Measurements from ENCODE around the gene SYT15.
A peak's percentile ranks its signal among the peaks of the same experiment; 100 is the strongest.
"Not testable (repeated sequence)": the region's sequence is repeated elsewhere in the genome, so short reads cannot be mapped to it uniquely, and the experiment has no call there.

SYT15 gene

DNA sequence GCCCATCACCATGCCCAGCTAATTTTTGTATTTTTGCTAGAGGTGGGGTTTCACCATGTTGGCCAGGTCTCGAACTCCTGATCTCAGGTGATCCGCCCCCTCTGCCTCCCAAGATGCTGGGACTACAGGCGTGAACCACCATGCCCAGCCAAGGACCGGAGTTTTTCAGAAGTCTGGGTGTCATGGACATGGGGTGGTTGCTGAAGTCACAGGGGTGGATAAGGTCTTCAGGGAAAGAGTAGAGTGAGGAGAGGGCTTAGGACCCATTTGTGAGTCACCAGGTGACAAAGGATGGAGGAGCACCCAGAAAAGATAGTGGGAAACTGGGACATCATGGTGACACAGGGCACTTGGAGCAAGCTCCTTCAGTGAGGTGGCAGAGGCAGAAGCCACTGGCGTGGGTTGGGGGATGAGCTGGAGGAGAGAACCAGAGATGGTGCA, 19.7 kb upstream of the SYT15 start:
- no peak for DNase-seq (ENCODE audit: extremely low read depth, insufficient read length)
- H3K27me3 ChIP-seq (replicated peaks; ENCODE audit: control insufficient read depth, insufficient read depth, low read length), result peaks cover 2% of the 10 kb centered on the region; the same call in 1 of the 2 replicates
- no peaks in the 10 kb centered on the region for H3K36me3 ChIP-seq (ENCODE audit: control insufficient read depth, insufficient read depth, low read length)
- TF ChIP-seq CTCF (IDR thresholded peaks at IDR 0.05; ENCODE audit: insufficient read depth, low read length, poor library complexity, severe bottlenecking), result no peak
- H3K4me3 ChIP-seq (replicated peaks; ENCODE audit: low read depth, low read length), result no peak overlapping the region

GRCh38 chr10:46560381-46560780, 18.5 kb upstream of the SYT15 start:
- no peaks in the 10 kb centered on the region for H3K36me3 ChIP-seq (ENCODE audit: control insufficient read depth, insufficient read depth, low read length)
- H3K4me3 ChIP-seq (replicated peaks; ENCODE audit: low read depth, low read length), result no peak overlapping the region
- no peak for TF ChIP-seq CTCF (IDR thresholded peaks at IDR 0.05; ENCODE audit: insufficient read depth, low read length, poor library complexity, severe bottlenecking)
- no peak for DNase-seq (ENCODE audit: extremely low read depth, insufficient read length)
- peaks cover 2% of the 10 kb centered on the region; the same call in 1 of the 2 replicates for H3K27me3 ChIP-seq (replicated peaks; ENCODE audit: control insufficient read depth, insufficient read depth, low read length)

- no peak for DNase-seq (ENCODE audit: extremely low read depth, insufficient read length)
- TF ChIP-seq CTCF (IDR thresholded peaks at IDR 0.05; ENCODE audit: insufficient read depth, low read length, poor library complexity, severe bottlenecking), result no peak
- Histone ChIP-seq H3K4me3 (replicated peaks; ENCODE audit: low read depth, low read length) (no peak overlapping the region), H3K27me3 (replicated peaks; ENCODE audit: control insufficient read depth, insufficient read depth, low read length) (0 out of 2 replicates have a peak, but pooled peaks cover 2% of the 10 kb centered on the region), H3K36me3 (ENCODE audit: control insufficient read depth, insufficient read depth, low read length) (no peaks in the 10 kb centered on the region)
These were observed 18.0 kb upstream of the SYT15 start for GRCh38 chr10:46560952-46561351.

DNA sequence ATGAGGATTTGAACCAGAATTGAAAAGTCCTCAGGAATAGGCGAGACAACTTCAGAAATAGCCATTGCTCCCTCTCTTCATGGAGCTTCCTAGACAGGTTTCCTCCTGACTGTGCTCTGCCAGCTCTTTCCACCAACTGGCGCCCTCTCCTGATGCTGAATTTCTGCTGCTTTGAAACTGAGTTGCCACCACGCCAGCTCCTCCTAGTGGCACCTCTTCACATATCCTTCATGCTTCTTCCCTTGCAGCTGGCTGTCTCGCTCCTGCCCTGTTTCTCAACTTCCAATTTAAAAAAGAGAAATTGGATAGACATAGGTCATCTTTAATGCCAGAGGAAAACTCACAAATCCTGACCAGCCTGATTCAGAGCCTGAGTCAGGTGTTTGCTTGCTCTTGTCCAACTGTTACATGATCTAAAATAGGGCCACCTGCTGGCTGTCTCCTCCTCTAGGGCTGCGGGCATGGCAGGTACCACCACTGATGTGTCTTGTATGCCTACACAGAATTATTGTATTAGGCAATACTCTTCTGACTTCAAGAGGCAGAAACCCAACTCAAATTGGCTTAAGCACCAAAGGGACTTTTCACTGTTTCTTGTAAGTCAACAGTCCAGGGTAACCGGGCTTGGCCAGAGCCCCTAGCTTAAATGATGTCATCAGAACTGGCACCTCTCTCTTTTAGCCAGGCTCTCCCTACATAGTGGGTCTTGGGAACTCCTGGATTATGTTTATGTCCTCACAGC, 13.2 kb upstream of the SYT15 start:
- H3K36me3 ChIP-seq (ENCODE audit: control insufficient read depth, insufficient read depth, low read length); H3K4me3 ChIP-seq (replicated peaks; ENCODE audit: low read depth, low read length); DNase-seq (ENCODE audit: extremely low read depth, insufficient read length); H3K27me3 ChIP-seq (replicated peaks; ENCODE audit: control insufficient read depth, insufficient read depth, low read length): not testable (repeated sequence)
- TF ChIP-seq CTCF (IDR thresholded peaks at IDR 0.05; ENCODE audit: insufficient read depth, low read length, poor library complexity, severe bottlenecking), result peak; percentile 71

- DNase-seq (ENCODE audit: extremely low read depth, insufficient read length); H3K4me3 ChIP-seq (replicated peaks; ENCODE audit: low read depth, low read length); H3K27me3 ChIP-seq (replicated peaks; ENCODE audit: control insufficient read depth, insufficient read depth, low read length); H3K36me3 ChIP-seq (ENCODE audit: control insufficient read depth, insufficient read depth, low read length): not testable (repeated sequence)
These were observed 11.8 kb upstream of the SYT15 start for GRCh38 chr10:46567151-46567550.

DNA sequence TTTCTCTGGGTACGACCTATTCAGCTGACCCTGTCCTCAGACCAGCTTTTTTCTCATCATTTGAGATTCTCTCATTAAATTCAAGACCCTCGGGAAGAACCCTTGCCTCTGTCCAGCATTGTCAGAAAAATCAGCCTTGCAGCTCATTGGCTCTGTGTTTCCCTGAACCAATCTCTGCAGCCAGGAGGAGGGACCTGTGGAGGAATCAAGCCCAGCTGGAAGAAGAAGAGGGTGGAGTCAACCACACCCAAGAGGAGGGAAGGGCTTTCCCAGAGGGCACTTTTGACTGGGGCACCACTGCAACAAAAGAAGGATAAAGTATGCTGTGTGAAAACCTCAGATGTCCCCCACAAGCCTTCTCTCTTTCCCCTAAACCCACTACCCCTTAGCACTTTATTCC, 8.3 kb upstream of the SYT15 start:
- not testable (repeated sequence) for H3K4me3 ChIP-seq (replicated peaks; ENCODE audit: low read depth, low read length); H3K36me3 ChIP-seq (ENCODE audit: control insufficient read depth, insufficient read depth, low read length); DNase-seq (ENCODE audit: extremely low read depth, insufficient read length); H3K27me3 ChIP-seq (replicated peaks; ENCODE audit: control insufficient read depth, insufficient read depth, low read length)

- not testable (repeated sequence) for H3K36me3 ChIP-seq (ENCODE audit: control insufficient read depth, insufficient read depth, low read length); DNase-seq (ENCODE audit: extremely low read depth, insufficient read length); H3K4me3 ChIP-seq (replicated peaks; ENCODE audit: low read depth, low read length)
These were observed 6.2 kb upstream of the SYT15 start for GRCh38 chr10:46572765-46573164.

GRCh38 chr10:46573314-46573713, 5.6 kb upstream of the SYT15 start:
- H3K36me3 ChIP-seq (ENCODE audit: control insufficient read depth, insufficient read depth, low read length); H3K27me3 ChIP-seq (replicated peaks; ENCODE audit: control insufficient read depth, insufficient read depth, low read length); H3K4me3 ChIP-seq (replicated peaks; ENCODE audit: low read depth, low read length); DNase-seq (ENCODE audit: extremely low read depth, insufficient read length): not testable (repeated sequence)

More at GRCh38 chr10:46572765-46573164, 6.2 kb upstream of the SYT15 start:
- H3K27me3 ChIP-seq (replicated peaks; ENCODE audit: control insufficient read depth, insufficient read depth, low read length), result not testable (repeated sequence)

DNA sequence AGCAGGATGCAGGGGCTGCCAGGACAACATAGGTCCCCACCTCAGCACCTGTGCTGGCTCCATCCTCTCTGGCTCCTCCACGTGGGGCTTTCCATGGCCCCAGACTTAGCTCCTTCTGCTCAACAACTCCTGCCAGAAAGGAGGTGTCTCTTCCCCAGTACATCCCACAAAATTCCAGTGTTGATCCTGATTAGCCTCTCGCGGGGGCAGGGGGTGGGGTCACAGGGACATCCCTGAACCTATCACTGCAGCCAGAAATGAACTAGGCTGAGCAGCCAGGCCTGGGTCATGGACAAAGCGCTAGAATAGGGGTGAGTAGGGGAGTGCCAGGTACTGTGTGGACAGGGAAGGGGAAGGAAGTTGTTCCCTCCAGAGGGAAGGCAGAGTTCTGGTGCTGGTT, 5.0 kb upstream of the SYT15 start:
- not testable (repeated sequence) for H3K36me3 ChIP-seq (ENCODE audit: control insufficient read depth, insufficient read depth, low read length); DNase-seq (ENCODE audit: extremely low read depth, insufficient read length); H3K4me3 ChIP-seq (replicated peaks; ENCODE audit: low read depth, low read length); H3K27me3 ChIP-seq (replicated peaks; ENCODE audit: control insufficient read depth, insufficient read depth, low read length)

- not testable (repeated sequence) for H3K36me3 ChIP-seq (ENCODE audit: control insufficient read depth, insufficient read depth, low read length); H3K27me3 ChIP-seq (replicated peaks; ENCODE audit: control insufficient read depth, insufficient read depth, low read length); DNase-seq (ENCODE audit: extremely low read depth, insufficient read length); H3K4me3 ChIP-seq (replicated peaks; ENCODE audit: low read depth, low read length)
These were observed 1.1 kb upstream of the SYT15 start for GRCh38 chr10:46577624-46578473.
